ENCODE results near the gene RAB25.
A peak's percentile ranks its signal among the peaks of the same experiment; 100 is the strongest.

The RAB25 gene

GRCh38 chr1:156078728-156079127 lies 17.8 kb downstream of the RAB25 start:
- no peak for DNase-seq (ENCODE audit: low read depth in 2 of 2, low spot score in 1 of 2)

DNA sequence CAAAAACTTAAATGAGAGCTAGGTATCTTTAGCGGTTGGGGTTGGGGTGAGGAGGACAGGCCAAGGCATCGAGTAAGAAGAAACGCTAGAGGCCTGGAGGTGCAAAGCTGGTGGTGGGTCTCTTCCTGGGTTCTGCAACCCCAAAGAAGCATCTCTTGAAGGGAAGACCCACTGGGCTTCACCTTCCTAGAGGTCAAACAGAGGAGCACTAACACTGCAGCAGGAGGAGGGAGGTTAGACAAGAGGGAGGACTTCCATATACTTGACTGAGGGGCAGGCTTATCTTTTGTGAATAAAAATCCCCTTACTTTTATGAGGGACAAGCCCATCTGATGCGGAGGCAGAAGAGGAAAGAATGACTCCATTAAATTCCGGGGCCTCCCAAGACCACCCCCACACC lies 18.8 kb downstream of the RAB25 start:
- DNase-seq (ENCODE audit: low read depth in 2 of 2, low spot score in 1 of 2) = no peak

DNA sequence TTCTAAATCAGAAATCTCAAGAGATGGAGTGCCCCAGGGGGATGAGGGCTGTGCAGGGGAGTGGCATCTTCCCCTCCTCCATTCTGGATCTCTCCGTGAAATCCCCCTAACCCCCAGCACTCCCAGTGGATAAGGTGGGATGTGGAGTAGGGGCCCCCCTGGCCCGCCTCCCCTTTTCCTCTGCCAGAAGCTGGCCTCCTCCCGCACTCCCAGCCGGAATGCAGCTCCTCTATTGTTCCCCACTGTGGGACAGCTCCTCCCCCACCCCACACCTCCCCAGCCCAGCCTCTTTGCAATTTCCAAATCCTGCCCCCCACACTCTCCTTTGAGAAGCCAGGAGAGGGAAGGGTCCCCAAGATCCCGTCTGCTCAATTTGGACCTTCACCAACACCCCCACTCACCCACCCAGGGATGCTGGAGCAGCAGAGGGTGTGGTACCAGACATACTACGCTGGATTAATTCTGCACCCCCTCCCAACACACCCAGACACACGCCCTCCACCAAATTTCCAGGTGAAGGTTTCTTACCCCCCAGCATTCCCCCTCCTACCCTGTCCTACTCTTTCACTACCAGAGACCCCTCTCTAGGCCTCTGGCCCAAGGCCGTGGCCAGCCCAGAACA lies 19.4 kb downstream of the RAB25 start:
- no peak for DNase-seq (ENCODE audit: low read depth in 2 of 2, low spot score in 1 of 2)

DNA sequence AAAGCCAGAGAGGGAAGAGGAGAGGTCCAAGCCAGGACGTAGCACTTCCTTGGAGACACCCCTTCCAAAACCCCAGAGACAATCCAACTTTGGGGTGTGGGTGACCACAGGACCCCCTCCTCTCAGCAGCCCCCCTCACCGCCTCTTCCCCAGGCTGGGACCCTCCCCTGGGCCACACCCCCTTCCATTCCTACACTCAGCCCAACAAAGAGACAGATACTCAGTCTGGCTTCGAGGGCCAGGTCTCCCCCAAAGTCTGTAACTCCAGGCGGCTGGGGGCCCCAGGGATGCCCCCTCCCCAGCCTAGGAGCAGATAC lies 19.9 kb downstream of the RAB25 start:
- no peak for DNase-seq (ENCODE audit: low read depth in 2 of 2, low spot score in 1 of 2)

GRCh38 chr1:156081180-156081916 lies 20.4 kb downstream of the RAB25 start:
- DNase-seq (ENCODE audit: low read depth in 2 of 2, low spot score in 1 of 2) = no peak

DNA sequence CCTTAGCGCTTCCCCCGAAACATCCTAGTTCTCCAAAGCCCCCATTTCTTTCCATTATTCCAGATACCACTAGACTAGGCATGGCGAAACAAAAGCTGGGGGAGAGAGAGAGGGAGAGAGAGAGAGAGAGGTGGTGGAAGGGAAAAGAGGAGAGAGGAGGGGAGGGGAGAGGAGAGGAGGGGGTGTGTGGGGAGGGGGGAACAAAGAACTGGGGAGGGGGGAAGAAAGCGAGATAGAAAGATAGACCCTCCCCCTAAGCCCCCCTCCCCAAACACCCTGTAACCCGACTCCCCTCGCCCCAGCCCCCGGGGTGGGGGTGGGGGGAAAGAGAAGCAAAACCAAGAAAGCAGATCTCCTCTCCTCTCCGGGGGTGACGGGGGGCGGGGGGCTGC lies 21.0 kb downstream of the RAB25 start:
- DNase-seq (ENCODE audit: low read depth in 2 of 2, low spot score in 1 of 2) = no peak

GRCh38 chr1:156082309-156083091 lies 21.5 kb downstream of the RAB25 start, which contains the start of gene MEX3A:
TSS of gene MEX3A (minus strand) at chr1:156082465. CDS start at chr1:156081998, 467 bp downstream.
- DNase-seq (ENCODE audit: low read depth in 2 of 2, low spot score in 1 of 2) = peak in 1 of 2 donors; percentile 33

GRCh38 chr1:156083800-156084790 lies 23.1 kb downstream of the RAB25 start:
- no peak for DNase-seq (ENCODE audit: low read depth in 2 of 2, low spot score in 1 of 2)

- no peak for DNase-seq (ENCODE audit: low read depth in 2 of 2, low spot score in 1 of 2)
These were observed 25.3 kb downstream of the RAB25 start for GRCh38 chr1:156086256-156086662.

- no peak for DNase-seq (ENCODE audit: low read depth in 2 of 2, low spot score in 1 of 2)
These were observed 28.7 kb downstream of the RAB25 start for GRCh38 chr1:156089704-156090103.

- DNase-seq (ENCODE audit: low read depth in 2 of 2, low spot score in 1 of 2) = no peak
These were observed 29.3 kb downstream of the RAB25 start for GRCh38 chr1:156090138-156090839.

DNA sequence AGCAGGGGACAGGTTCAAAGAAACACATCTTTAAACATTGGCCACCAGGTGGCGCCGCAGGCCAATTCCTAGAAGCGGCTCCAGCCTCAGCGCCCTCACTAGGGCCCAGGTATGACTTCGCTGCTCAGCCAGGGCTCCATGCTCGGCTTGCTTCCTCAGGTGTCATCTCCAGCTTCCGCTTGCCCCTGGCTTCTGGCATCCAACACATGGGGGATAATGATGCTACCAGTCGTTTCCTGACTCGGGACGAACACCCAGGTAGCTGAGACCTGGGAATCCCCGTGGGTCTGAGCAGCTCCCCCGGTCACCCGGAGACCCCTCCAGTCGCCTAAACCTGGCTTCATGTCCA lies 29.9 kb downstream of the RAB25 start:
- DNase-seq (ENCODE audit: low read depth in 2 of 2, low spot score in 1 of 2) = peak; percentile 79 to 80

- no peak for DNase-seq (ENCODE audit: low read depth in 2 of 2, low spot score in 1 of 2)
These were observed 30.6 kb downstream of the RAB25 start for GRCh38 chr1:156091610-156092009.

DNA sequence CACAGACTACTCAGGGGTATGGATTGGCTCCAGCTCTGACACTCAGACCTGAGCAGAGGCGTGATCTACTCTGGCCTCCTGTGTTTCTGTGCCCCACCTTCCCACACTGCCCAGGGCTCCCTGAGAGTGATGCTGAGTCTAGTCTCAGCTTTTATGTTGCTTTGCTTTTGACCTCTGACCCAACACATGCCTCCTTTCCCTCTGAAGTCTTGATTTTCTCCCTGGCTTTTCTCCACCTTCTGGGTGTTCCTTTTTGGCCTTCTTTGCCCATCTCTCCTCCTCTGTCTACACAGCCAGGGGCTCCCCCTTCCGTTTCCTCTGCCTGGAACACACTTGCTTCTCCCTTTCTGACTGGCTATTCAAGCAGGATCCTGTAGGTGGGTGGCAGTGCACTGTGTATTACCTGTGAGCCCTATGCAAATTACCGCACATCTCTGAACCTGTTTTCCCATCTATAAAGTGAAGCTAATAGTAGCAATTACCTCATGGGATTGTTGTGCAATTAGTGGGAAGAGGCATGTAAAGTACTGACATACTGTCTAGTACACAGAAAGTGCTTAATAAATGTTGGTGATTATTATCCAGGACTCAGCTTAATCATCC lies 35.0 kb downstream of the RAB25 start:
- DNase-seq (ENCODE audit: low read depth in 2 of 2, low spot score in 1 of 2) = no peak

DNA sequence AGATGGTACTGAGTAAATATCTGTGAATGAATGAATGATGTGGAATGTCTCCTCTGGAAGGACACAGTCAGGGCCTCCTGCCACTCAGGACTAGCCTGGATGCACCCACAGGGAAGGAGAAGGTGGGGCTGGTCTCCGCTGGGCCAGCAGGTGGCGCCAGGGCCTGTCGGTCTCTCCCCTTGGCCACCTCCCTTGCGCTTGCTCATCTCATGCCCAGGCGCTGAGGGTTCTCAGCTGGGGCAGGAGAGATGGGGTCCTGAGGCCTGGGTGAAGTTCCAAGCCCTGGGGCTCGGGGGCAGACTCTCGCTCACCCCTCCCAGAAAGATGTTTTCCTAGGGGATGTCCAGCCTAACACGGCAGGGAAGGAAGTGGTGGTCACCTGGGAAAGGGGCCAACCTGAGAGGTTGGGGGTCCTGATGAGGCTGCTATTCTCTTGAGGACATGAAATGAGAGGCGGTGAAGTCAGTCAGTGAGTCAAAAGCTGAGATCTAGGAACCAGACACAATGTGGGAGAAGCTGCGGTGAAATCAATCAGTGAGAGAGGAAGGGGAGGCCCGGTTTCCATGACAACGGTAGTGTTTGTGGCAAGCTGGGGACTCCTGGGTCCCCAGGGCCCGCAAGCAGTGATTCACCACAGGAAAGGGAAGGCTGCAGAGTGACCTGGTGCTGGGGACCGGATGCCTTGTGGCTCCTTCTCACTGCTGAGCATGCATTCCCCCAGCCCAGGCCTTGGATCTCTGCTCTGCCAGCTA lies 35.9 kb downstream of the RAB25 start:
- peak; percentile 66 to 71 for DNase-seq (ENCODE audit: low read depth in 2 of 2, low spot score in 1 of 2)

DNA sequence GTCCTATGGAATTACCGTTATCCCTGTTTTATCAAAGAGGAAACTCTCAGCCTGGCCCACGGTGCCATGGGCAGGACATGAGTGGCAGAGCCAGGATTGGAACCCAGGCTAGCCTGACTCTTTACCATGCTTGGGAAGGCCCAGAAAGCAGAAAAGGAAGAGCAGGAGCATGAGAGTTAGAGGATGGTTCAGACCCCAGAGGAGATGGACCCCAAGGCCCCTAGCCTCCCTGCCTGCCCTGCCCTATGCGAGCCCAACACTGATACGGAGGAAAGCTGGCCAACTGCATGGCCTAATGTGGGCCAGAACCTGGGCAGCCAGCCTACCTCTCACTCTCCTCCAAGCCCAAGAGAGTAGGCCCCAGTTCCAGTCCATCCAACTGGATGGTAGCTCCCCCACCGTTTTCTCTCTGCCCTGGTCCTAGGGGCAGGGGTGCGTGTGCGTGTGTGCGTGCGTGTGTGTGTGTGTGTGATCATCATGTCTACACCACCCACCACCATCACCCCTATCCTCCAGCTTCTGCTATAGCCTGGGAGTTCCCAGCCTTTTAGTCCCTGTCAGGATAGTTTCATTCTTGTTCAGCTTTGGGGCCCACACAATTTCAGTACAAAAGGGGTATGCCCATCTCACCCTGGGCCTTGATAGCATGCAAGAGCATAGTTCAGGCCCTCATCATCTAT lies 36.7 kb downstream of the RAB25 start:
- no peak for DNase-seq (ENCODE audit: low read depth in 2 of 2, low spot score in 1 of 2)

DNA sequence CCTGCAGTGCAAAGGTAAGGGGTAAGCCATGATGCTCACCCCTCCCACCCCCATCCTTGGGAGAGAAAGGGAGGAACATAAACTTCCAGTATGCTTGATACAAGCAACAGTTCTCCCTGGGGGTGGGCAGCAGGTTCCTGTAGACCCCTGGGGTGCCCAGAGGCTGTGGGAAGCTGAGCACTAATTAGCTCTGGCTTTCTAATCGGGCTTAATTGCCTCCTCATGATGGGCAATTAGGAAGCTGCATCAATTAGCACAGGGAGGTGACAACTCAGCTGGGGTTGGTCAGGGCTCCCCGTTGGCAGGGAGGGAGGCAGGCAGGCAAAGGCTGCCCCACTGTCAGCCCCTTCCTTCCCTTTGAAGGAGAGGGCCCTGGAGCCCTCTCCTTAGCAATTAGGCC lies 37.8 kb downstream of the RAB25 start:
- DNase-seq (ENCODE audit: low read depth in 2 of 2, low spot score in 1 of 2) = no peak

GRCh38 chr1:156099282-156099681 lies 38.3 kb downstream of the RAB25 start:
- DNase-seq (ENCODE audit: low read depth in 2 of 2, low spot score in 1 of 2) = no peak
